ENCODE measurements around the gene ACOXL. TPM values are rescaled to one million over a fixed set of nuclear protein-coding genes. Genes with fewer than 3 reads are reported as not detected.
"Not testable (repeated sequence)": the region's sequence is repeated elsewhere in the genome, so short reads cannot be mapped to it uniquely, and the experiment has no call there.

Gene ACOXL
- under 1 TPM; 0.45 to 0.93 (median 0.73) TPM for polyA plus RNA-seq (ENCODE audit: insufficient read length in 4 of 4)

GRCh38 chr2:110732422-110733413, at the start of gene ACOXL:
Gene ACOXL (plus strand): TSS chr2:110732573. CDS start chr2:110768390, 35,817 bp downstream.
- no peak for DNase-seq (ENCODE audit: low read depth in 4 of 4, low spot score in 3 of 4)

- no peak for DNase-seq (ENCODE audit: low read depth in 4 of 4, low spot score in 3 of 4)
Measured at GRCh38 chr2:110682872-110683271, 49.5 kb upstream of the ACOXL start.

DNA sequence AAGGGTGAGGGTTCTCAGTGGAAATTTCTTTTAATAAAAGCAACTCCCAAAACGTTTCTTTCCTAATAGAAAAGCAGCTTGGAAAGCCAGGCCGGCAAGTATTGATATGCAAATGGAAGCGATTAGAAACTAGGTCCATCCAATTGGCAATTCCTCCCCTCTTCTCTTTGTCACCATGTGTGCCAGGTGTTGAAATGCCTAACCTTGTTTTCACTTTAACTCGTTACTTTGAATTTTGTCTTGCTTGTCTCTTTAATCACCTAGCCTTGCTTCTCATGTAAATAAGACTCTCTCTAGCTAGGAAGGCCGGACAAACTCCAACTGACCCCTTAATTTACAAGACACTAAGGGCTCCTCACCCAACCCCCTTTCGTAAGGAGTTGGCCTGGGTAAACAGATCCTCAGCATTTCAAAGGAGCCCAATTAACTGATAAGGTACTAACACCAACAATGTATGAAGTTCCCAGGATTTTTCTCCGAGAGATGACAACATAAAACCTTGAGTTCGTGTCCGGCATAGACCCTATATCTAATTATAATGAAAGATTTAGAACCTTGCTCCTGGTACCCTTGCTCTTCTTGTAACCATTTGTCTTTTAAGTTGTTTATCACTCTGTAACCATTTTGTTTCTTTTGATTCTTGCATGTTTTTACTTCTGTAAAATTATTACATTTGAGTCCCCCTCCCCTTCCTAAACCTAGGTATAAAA, 44.4 kb upstream of the ACOXL start:
- DNase-seq (ENCODE audit: low read depth in 4 of 4, low spot score in 3 of 4): not testable (repeated sequence)

GRCh38 chr2:110688594-110689091, 43.7 kb upstream of the ACOXL start:
- DNase-seq (ENCODE audit: low read depth in 4 of 4, low spot score in 3 of 4): no peak

- no peak for DNase-seq (ENCODE audit: low read depth in 4 of 4, low spot score in 3 of 4)
Measured at GRCh38 chr2:110690083-110690965, 42.0 kb upstream of the ACOXL start.

- no peak for DNase-seq (ENCODE audit: low read depth in 4 of 4, low spot score in 3 of 4)
Measured at GRCh38 chr2:110691612-110692258, 40.6 kb upstream of the ACOXL start.

GRCh38 chr2:110695146-110695898, 37.1 kb upstream of the ACOXL start:
- DNase-seq (ENCODE audit: low read depth in 4 of 4, low spot score in 3 of 4): not testable (repeated sequence)

DNA sequence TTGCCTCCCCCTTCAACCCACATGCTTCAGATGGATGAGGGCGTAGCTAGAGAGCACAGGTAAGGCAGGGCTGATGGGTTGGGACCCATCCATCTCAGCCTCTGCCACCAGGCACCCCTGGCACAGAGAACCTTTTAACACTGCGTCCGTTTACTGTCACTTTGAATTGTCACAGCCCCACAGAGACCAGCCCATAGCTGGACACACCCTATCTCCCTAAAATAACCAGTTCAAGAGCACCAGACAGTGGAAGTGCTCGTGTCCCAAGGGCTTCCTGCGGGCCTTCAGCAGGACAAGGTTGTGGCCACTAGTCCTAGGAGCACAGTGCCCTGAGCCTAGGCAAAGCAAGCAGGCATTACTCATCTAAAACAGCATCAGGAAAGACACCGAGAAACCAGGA, 34.1 kb upstream of the ACOXL start:
- DNase-seq (ENCODE audit: low read depth in 4 of 4, low spot score in 3 of 4): not testable (repeated sequence)

DNA sequence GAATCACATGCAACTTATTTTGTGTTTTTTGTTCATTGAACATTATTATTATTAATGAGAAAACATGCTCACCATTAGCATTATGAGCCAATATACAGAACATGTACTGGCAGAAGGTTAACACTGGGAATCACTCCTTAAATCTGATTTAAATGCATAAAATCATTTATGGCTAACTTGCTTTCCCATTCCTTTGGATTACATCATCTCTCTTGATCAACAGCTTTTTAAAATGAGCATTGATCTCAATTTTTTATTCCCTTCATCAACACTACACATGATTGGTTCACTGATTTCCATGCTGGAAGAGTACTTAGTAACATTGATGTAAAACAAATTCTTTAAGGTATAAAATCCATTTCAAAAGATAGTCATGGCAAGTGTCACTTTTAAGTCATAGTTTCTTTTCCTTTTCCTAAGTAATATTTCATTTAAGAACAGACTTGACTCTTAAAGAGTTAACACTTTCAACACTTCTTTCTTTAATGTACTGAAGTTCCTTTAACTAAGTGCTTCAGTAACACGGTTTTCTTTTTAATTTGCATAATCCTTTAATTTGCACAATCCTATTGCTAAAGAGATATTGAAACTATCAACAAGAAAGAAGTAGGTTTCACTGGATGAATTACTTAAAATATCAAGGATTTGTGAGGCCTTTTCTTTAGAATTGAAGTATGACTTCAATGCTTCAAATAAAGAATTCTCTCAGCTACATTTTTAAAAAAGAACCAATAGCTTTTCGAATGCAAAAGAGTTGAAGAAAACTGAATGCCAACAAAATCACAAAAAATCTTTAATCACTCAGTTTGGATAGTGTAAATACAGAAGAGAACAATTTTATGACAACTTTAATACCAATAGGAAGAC, 29.6 kb upstream of the ACOXL start:
- DNase-seq (ENCODE audit: low read depth in 4 of 4, low spot score in 3 of 4): no peak

GRCh38 chr2:110707386-110707965, 24.9 kb upstream of the ACOXL start:
- no peak for DNase-seq (ENCODE audit: low read depth in 4 of 4, low spot score in 3 of 4)

DNA sequence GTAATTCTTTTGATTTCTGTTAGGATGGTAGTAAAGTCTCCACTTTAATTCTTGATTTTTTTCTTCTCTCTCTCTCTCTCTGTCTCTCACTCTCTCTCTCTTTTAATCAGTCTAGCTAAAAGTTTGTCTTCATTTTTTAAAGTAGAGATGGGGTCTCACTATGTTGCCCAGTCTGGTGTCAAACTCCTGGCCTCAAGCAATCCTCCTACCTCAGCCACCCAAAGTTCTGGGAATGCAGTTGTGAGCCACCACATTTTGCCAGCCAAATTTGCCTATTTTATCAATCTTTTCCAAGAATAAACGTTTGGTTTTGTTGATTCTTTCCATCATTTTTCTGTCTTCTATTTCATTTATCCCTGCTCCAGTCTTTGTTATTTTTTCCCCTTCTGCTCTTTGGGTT, 23.9 kb upstream of the ACOXL start:
- DNase-seq (ENCODE audit: low read depth in 4 of 4, low spot score in 3 of 4): no peak

GRCh38 chr2:110712737-110713136, 19.6 kb upstream of the ACOXL start:
- no peak for DNase-seq (ENCODE audit: low read depth in 4 of 4, low spot score in 3 of 4)

- DNase-seq (ENCODE audit: low read depth in 4 of 4, low spot score in 3 of 4): no peak
Measured at GRCh38 chr2:110713513-110714362, 18.6 kb upstream of the ACOXL start.

DNA sequence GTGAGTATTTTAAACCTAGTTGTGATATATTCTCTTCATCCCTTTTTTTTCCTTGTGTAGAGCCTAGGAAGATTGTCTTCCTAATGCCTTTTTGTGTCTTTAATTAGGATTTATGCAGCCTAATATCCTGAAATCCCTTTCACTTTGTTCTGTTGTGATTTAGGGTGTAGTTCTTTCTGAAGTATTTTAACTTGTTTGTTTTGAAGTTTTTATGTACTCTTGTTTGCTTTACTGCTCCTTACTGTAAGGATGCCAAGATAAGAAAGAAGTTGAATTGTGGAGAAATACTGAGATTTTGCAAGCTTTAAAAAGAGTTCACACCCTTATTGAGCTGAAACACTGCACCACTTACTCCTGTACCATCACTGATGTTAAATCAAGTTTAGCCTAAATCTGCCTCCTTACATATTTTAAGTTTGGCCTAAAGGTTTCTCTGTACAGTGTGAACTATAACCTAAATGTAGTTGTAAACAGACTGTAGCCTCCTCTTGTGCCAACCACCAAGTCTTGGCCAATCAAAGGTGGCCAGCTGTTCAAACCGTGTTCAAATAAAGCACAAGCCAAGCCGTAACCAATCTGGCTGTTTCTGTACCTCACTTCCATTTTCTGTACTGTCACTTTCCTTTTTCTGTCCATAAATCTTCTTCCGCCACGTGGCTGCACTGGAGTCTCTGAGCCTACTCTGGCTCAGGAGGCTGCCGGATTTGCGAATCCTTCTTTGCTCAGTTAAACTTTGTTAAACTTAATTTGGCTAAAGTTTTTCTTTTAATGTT, 17.7 kb upstream of the ACOXL start:
- peak in 1 of 4 donors; percentile 13 for DNase-seq (ENCODE audit: low read depth in 4 of 4, low spot score in 3 of 4)

DNA sequence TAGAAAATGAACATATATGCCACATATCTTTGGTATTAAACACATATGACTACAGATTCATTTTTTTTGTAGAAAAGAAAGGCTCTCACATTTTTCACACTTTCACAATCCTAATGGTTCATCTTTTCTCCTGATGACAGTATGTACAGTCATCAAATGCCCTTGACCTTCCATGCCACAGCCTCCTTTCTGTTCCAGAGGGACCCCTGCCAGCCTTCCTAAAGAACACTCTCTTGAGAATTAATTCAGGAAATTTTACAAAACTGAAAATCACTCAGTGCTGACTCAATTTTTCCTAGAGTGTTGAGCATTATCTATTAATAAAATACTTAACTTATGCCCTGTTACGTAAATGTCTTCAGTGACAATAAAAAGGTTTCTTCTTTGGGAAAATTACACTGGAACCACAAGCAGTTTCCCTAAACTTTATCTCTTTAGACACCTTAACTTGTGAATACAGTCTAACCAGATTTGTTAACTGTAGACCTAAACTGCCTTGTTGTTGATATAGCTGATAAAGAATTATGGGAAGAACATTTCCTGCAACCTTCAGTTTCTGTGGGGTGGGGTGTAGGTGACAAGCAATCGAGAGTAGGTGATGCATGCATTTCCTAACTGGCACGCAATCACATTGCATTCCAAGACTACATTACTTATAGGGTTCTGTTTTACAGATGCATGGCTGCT, 15.3 kb upstream of the ACOXL start:
- DNase-seq (ENCODE audit: low read depth in 4 of 4, low spot score in 3 of 4): no peak

DNA sequence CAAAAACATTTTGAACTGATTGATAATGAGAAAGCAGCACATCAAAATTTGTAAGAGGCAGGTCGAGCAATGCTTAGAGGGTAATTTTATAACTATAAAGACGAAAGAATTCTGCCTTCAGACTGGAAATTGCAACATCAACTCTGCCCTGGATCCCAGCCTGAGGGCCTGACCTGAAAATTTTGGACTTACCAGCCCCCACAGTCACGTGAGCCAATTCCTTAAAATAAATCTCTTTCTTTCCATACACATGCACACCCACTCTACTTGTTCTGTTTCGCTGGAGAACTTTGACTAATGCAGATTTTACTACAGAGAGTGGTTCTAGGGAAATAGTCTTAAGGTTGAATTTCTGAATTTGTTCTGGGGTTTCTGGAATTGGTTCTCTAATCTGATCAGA, 14.6 kb upstream of the ACOXL start:
- DNase-seq (ENCODE audit: low read depth in 4 of 4, low spot score in 3 of 4): no peak
